ENCODE results near the gene CDC45. TPM values are rescaled to one million over a fixed set of nuclear protein-coding genes. Genes with fewer than 3 reads are reported as not detected.
"Not testable (repeated sequence)": the region's sequence is repeated elsewhere in the genome, so short reads cannot be mapped to it uniquely, and the experiment has no call there.

Gene CDC45
- total RNA-seq, 4 donors from 2014 or later = 0.98 TPM; not detected in 3

- TF ChIP-seq, protein P1, sequence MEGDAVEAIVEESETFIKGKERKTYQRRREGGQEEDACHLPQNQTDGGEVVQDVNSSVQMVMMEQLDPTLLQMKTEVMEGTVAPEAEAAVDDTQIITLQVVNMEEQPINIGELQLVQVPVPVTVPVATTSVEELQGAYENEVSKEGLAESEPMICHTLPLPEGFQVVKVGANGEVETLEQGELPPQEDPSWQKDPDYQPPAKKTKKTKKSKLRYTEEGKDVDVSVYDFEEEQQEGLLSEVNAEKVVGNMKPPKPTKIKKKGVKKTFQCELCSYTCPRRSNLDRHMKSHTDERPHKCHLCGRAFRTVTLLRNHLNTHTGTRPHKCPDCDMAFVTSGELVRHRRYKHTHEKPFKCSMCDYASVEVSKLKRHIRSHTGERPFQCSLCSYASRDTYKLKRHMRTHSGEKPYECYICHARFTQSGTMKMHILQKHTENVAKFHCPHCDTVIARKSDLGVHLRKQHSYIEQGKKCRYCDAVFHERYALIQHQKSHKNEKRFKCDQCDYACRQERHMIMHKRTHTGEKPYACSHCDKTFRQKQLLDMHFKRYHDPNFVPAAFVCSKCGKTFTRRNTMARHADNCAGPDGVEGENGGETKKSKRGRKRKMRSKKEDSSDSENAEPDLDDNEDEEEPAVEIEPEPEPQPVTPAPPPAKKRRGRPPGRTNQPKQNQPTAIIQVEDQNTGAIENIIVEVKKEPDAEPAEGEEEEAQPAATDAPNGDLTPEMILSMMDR (IDR thresholded peaks at IDR 0.05) = no peak
- TF ChIP-seq POLR2A (IDR thresholded peaks at IDR 0.05) (no peak), EP300 (IDR thresholded peaks at IDR 0.05) (no peak)
- 68 to 73% methylated on average over 6 of the region's 6 CpGs for WGBS, 2 donors
- DNase-seq (ENCODE audit: low spot score in 2 of 2) = no peak
- Histone ChIP-seq H3K27me3 (no peaks in the 10 kb centered on the region), H3K4me1 (no peaks in the 10 kb centered on the region), H3K27ac (no peak overlapping the region), H3K9me3 (no peaks in the 10 kb centered on the region), H3K4me3 (no peak overlapping the region), H3K36me3 (no peaks in the 10 kb centered on the region)
Observed at GRCh38 chr22:19546680-19547079, 67.0 kb downstream of the CDC45 start.

DNA sequence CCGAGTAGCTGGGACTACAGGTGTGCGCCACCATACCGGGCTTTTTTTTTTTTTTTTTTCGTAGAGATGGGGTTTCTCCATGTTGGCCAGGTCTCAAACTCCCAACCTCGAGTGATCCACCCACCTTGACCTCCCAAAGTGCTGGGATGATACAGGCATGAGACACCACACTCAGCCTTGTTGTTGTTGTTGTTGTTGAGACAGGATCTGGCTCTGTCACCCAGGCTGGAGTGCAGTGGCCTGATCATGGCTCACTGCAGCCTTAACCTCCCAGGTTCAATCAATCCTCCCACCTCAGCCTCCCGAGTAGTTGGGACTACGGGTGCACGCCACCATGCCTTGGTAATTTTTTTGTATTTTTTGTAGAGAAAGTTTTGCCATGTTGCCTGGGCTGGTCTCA lies 67.9 kb downstream of the CDC45 start:
- 90 to 92% methylated on average over 8 of the region's 8 CpGs for WGBS, 2 donors
- Histone ChIP-seq H3K27me3 (no peaks in the 10 kb centered on the region), H3K36me3 (no peaks in the 10 kb centered on the region), H3K9me3 (peaks cover 0 to 4% (median 0%) of the 10 kb centered on the region in 4 donors), H3K4me1 (no peaks in the 10 kb centered on the region), H3K27ac (no peak overlapping the region), H3K4me3 (no peak overlapping the region)
- DNase-seq (ENCODE audit: low spot score in 2 of 2) = no peak
- TF ChIP-seq POLR2A (IDR thresholded peaks at IDR 0.05) (no peak), EP300 (IDR thresholded peaks at IDR 0.05) (no peak)
- TF ChIP-seq, protein P1 (IDR thresholded peaks at IDR 0.05) = no peak

DNA sequence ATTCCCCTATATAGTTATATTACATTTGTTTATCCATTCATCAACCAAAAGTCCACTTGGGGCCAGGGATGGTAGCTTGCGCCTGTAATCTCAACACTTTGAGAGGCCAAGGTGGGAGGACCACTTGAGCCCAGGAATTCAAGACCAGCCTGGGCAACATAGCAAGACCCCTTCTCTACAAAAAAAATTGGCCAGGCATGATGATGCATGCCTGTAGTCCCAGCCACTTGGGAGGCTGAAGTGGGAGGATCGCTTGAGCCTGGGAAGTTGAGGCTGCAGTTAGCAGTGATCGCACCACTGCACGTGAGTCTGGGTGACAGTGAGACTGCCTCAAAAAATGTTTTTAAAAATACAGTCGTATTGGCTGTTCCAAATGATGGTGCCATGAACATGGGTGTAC lies 68.7 kb downstream of the CDC45 start:
- H3K4me3 ChIP-seq, H3K27ac ChIP-seq: not testable (repeated sequence)
- WGBS, 2 donors = 93 to 98% methylated on average over 5 of the region's 5 CpGs

GRCh38 chr22:19548964-19549363 lies 69.2 kb downstream of the CDC45 start:
- Histone ChIP-seq H3K27me3 (no peaks in the 10 kb centered on the region), H3K4me3 (no peak overlapping the region), H3K36me3 (no peaks in the 10 kb centered on the region), H3K27ac (no peak overlapping the region), H3K4me1 (no peaks in the 10 kb centered on the region), H3K9me3 (peaks cover 0 to 18% (median 0%) of the 10 kb centered on the region in 4 donors)
- 72 to 92% methylated on average over 1 to 2 of the region's 2 CpGs for WGBS, 2 donors
- TF ChIP-seq POLR2A (IDR thresholded peaks at IDR 0.05) (no peak), EP300 (IDR thresholded peaks at IDR 0.05) (no peak)
- TF ChIP-seq, protein P1 (IDR thresholded peaks at IDR 0.05) = no peak
- DNase-seq (ENCODE audit: low spot score in 2 of 2) = no peak

More for the DNA sequence above, 68.7 kb downstream of the CDC45 start:
- not testable (repeated sequence) for H3K4me1 ChIP-seq; DNase-seq (ENCODE audit: low spot score in 2 of 2); H3K27me3 ChIP-seq; H3K36me3 ChIP-seq
- peaks cover 0 to 12% (median 0%) of the 10 kb centered on the region in 4 donors for H3K9me3 ChIP-seq

DNA sequence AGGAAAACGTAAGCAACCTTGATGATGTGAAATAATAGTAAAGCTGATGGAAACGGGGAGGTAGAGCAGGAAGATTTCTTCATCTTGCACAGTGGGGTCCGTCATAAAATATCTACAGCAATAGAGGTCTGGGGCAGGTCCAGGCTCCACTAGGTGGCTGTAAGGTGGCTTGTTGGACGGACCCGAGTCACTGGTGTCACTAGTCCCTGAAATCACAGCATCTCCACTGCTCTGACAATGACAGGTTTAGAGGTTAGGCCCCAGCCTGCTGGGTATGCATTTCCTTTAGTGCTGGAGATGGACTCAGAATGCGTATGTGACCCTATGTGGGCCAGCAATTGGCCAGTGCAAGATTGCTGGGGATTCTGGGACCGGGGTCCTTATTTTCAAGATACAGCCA lies 69.7 kb downstream of the CDC45 start:
- Histone ChIP-seq H3K36me3 (no peaks in the 10 kb centered on the region), H3K27me3 (no peaks in the 10 kb centered on the region), H3K4me1 (no peaks in the 10 kb centered on the region), H3K9me3 (peaks cover 0 to 19% (median 0%) of the 10 kb centered on the region in 4 donors), H3K27ac (no peak overlapping the region), H3K4me3 (no peak overlapping the region)
- 78 to 79% methylated on average over 7 of the region's 7 CpGs for WGBS, 2 donors
- DNase-seq (ENCODE audit: low spot score in 2 of 2) = no peak
- TF ChIP-seq POLR2A (IDR thresholded peaks at IDR 0.05) (no peak), EP300 (IDR thresholded peaks at IDR 0.05) (no peak)
- TF ChIP-seq, protein P1 (IDR thresholded peaks at IDR 0.05) = no peak

DNA sequence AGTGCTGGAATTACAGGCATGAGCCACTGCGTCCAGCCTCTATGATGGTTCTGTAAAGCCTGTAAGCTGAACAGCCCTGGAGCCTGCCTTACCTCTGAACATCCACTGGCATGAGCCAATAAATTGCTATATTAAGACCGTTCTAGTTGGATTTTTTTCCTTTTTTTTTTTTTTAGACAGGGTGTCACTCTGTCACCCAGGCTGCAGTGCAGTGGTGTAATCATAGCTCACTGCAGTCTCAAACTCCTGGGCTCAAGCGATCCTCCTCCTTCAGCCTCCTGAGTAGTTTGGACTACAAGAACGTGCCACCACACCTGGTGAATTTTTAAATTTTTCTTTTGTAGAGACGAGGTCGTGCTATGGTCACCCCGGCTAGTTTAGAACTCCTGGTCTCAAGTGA lies 70.7 kb downstream of the CDC45 start:
- WGBS, 2 donors = 81% methylated on average over 7 of the region's 7 CpGs
- no peak overlapping the region for H3K4me3 ChIP-seq
- no peak for DNase-seq (ENCODE audit: low spot score in 2 of 2)

More for the DNA sequence above, 70.7 kb downstream of the CDC45 start:
- no peaks in the 10 kb centered on the region for H3K4me1 ChIP-seq
- TF ChIP-seq POLR2A (IDR thresholded peaks at IDR 0.05) = no peak
- TF ChIP-seq, protein P1 (IDR thresholded peaks at IDR 0.05) = no peak
- TF ChIP-seq EP300 (IDR thresholded peaks at IDR 0.05) = no peak
- no peaks in the 10 kb centered on the region for H3K36me3 ChIP-seq
- H3K9me3 ChIP-seq = peaks cover 0 to 19% (median 0%) of the 10 kb centered on the region in 4 donors
- H3K27me3 ChIP-seq = no peaks in the 10 kb centered on the region
- H3K27ac ChIP-seq = no peak overlapping the region

Measured in tibial nerve (tissue), 4 donors.